ENCODE measurements around the gene NUDT3.
"Not testable (repeated sequence)": the region's sequence is repeated elsewhere in the genome, so short reads cannot be mapped to it uniquely, and the experiment has no call there.

NUDT3 gene

DNA sequence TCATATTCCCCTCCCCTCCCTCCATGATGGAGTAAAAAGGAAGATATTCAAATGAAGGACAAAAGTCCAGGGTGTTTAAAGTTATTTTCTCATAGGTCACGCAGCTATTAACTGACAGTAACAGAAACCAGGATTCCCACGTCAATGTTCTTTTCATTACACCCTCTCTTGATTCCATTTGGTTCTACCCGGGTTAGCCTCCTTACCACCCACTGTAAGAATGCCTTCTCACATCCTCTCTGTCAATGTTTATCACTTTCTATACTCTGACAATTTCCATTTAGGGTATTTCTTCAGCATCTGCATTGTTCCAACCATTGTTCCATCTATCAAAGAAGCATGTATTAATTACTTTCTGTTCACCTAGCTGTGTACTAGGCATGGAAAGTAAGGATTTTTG is 52.1 kb downstream of the NUDT3 start:
- DNase-seq = no peak

DNA sequence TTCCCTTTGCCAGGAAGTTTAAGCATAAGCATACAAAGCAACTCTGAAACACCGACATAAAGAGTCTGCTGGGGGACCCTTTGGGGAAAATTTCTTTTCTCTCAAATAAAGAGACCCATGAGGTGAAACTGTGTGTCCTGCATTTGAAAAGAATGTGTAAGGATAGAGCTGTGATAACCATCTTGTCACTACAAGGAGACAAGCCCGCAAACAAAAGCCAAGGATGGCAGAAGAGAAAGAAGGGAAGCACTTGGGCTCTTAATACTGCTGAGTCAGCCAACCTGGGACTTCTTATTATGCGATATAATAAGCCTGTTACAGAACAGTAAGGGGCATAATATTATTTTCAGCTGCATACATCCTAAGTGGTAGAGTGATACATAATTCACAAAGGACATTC is 52.5 kb downstream of the NUDT3 start:
- no peak for DNase-seq

GRCh38 chr6:34339432-34339831 is 53.0 kb downstream of the NUDT3 start:
- no peak for DNase-seq

DNA sequence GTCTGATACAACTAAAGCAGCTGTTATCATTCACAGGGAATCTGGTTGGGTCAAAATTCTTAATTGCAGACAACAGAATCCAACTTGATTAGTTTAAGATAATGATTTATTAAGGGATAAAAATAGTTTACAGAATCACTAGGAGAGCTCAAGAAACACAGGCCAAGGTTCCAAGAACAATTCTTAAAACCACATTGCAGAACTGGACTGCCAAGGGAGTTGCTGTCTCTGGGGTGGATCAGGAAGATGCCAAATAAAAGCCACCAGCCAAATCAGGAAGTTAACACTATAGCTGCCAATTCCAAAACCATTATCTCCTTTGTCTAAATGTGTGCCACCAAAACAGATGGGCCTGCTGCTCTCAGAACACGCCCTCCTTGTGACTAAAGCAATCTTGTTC is 53.7 kb downstream of the NUDT3 start:
- DNase-seq = no peak

GRCh38 chr6:34338377-34338776 is 54.1 kb downstream of the NUDT3 start:
- no peak for DNase-seq

DNA sequence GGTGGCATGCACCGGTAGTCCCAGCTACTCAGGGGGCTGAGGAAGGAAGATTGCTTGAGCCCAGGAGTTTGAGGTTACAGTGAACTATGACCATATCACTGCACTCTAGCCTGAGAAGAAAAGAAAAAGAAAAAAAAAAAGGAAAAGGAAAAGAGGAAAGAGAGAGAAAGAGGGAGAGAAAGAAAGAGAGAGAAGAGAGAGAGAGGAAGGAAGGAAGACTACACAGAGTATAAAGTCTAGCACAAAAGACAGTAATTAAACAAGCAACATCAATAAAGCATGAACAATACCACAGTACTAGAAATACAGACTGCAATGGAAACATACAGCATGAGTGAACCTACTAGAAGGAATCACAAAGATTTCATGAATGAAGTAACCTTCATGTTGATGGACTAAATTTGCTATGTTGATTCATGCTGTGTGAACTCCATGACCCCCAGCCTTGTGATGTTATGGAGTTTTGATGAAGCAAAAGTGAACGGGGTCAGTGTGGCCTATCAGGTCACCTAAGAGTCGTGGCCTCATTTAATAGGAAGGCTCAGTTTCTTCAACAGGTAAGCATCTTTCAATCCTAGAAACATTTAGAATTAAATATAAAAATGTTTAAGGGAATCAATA is 57.6 kb downstream of the NUDT3 start:
- no peak for DNase-seq

DNA sequence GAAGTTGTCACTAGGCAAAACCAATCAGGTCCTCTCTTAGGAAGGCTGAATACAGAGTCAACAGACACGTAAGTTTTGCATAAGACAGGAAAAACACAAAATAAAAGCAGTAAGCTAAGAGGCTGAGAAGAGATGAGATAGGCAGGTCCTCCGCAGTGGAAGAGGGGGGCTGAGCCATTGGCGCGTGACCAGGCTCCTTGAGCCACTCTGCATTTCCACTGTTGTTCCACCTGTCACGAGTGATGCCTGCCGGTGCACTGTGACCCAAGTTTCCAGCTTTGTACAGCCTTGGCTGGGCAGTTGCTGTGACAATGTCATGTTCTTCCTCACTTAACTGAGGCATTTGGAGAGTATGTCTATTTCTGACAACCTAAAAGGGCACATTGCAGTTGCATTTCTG is 58.6 kb downstream of the NUDT3 start:
- DNase-seq = no peak

GRCh38 chr6:34332251-34333198 is 59.9 kb downstream of the NUDT3 start:
- no peak for DNase-seq

GRCh38 chr6:34331371-34332050 is 61.0 kb downstream of the NUDT3 start:
- no peak for DNase-seq

DNA sequence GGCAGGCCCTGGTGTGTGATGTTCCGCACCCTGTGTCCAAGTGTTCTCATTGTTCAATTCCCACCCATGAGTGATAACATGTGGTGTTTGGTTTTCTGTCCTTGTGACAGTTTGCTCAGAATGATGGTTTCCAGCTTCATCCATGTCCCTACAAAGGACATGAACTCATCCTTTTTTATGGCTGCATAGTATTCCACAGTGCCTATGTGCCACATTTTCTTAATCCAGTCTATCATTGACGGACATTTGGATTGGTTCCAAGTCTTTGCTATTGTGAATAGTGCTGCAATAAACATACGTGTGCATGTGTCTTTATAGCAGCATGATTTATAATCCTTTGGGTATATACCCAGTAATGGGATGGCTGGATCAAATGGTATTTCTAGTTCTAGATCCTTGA is 62.7 kb downstream of the NUDT3 start:
- not testable (repeated sequence) for DNase-seq

DNA sequence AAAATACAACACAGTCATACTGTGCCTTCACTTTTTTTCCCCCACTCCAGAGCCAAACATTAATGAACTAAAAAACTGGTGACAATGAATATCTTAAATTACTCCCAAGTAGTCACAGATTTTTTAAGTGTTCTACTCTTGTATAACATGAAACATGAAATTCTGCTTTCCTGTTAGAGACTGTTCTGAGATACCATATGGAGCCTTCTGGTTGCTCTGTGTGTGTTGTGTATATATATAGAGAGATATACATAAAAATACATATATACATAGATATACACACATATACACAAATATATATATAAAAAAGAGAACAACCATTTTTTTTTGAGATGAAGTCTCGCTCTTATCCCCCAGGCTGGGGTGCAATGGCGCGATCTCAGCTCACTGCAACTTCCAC is 63.5 kb downstream of the NUDT3 start:
- DNase-seq = no peak

GRCh38 chr6:34327313-34328205 is 64.9 kb downstream of the NUDT3 start:
- not testable (repeated sequence) for DNase-seq

- DNase-seq = no peak
Measured at GRCh38 chr6:34325633-34326032, 66.8 kb downstream of the NUDT3 start.

DNA sequence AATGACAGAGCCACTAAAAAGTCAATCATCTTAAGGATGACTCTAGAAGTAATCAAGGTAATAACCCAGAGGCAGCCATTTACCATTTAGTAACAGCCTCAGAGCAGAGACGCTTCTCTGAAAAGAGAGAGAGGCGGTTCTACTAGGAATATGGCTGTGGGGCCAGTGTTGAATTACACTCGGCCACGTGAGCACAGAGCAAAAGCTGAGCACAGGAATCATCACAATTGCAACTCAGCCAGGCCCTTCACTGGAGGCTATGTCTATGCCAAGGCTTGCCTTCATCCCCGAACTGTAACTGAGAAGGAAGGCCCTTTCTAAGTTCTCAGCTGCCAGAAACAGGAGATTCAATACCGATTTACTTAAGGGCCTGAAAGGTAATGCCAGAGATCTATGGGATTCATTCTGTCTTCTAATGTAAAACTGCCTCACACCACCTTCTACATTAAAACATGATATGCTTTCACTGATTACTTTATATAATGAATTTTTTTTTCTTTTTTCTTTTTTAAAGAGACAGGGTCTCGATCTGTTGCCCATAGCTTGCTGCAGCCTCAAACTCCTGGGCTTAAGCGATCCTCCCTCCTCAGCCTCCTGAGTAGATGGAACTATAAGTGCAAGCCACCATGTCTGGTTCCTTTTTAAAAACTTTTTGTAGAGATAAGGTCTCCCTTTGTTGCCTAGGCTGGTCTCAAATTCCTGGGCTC is 67.6 kb downstream of the NUDT3 start:
- DNase-seq = no peak

- not testable (repeated sequence) for DNase-seq
Measured at GRCh38 chr6:34324221-34324620, 68.2 kb downstream of the NUDT3 start.

DNA sequence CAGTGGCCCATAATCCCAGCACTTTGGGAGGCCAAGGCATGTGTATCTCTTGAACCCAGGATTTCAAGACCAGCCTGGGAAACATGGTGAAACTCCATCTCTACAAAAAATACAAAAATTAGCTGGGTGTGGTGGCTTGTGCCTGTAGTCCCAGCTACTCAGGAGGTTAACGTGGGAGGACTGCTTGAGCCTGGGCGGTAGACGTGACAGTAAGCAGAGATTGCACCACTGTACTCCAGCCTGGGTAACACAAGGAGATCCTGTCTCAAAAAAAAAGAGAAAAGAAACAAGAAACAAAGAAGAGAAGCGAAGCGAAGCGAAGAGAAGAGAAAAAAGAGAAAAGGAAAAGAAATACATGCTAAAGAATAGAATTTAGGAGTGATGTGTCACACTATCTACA is 69.2 kb downstream of the NUDT3 start:
- DNase-seq = no peak

DNA sequence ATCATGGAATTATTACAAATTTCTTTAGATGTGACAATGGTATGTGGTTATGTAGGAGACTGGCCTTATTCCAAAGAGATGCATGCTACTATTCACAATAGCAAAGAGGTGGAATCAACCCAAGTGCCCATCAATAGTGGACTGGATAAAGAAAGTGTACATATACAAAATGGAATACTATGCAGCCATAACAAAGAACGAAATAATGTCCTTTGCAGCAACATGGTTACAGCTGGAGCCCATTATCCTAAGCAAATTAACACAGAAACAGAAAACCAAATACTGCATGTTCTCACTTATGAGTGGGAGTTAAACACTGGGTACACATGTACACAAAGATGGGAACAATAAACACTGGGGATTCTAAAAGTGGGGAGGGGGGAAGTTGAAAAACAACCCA is 69.7 kb downstream of the NUDT3 start:
- DNase-seq = no peak

DNA sequence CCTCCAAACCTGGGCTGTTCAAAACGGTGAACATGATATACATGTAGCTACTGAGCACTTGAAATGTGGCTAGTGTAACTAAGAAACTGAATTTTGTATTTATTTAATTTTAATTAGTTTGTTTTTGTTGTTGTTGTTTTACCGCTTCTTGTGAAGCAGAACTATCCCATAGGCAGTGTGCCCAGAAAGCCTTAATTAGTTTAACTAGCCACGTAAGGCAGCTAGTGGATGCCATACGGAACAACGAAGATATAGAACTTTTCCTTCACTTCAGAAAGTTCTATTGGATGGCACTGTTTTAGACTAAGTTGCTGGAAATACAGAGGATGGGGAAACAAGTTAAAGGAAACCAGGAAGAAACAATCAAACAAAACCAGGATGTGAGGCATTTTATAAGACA is 70.6 kb downstream of the NUDT3 start:
- no peak for DNase-seq

DNA sequence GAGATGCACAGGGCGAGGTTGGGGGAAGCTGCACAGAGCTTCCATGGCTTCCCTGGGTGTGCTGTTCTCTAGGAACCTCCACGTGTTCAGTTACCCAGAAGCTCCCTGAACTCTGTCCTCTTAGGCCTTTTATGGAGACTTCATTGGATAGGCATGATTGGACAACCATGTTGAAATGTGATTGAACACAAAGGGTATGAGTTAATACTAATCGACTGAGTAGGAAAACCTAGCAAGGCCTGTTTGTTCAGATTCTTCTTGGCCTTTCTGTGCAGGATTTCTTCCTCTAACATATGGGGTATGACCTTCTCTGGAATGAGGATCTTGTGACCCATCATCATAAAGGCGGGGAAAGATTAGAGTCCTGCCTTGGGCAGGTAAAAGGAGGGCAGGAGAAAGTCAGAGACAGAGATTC is 73.0 kb downstream of the NUDT3 start:
- no peak for DNase-seq

DNA sequence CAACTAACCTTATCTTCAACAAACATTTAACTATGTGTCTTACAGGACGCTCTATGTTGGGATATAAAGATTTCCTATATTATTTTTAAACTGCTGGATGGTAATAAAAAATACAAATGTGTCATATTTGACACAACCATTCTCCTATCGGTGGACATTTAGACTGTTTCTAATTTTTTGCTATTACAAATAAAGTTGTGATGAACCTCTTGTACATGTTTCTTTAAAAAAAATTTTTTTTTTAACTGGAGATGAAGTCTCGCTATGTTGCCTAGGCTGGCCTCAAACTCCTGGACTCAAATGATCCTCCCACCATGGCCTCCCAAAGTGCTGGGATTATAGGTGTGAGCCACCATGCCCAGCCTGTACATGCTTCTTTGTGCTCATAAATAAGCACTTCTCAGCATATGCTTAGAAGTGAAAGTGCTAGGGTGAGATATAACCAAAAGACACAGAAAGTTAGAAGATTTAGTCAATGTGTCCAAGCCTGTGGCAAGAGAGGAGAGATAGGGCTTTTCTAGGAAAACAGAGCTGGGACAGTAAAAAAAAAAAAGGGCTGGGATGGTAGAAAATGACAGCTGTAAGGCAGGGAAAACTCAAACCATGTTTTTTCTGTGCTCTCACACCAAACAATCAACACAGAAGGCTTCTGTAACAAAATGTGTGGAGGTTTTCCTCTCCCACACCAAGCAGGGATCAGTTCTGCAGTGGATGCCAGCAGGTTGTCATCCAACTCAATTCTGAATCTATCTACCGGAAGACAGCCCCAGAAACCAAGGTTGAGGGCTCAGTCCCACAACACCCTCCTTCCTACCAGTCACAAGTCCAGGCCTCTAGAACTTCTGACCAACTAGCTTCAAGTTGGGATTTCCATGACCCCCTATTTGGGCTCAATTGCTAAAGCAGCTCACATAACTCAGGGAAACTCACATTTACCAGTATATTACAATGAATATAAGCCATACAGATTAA is 73.7 kb downstream of the NUDT3 start:
- no peak for DNase-seq

Measured in activated CD4-positive, CD25-positive, alpha-beta regulatory T cell treated with anti-CD3 and anti-CD28 coated beads, Interleukin-2, amount 50 U/mL, for 72 hours (primary cell).